Stimulated activated naive CD8-positive, alpha-beta T cell treated with anti-CD3 and anti-CD28 coated beads, Interleukin-15, Interleukin-2, amounts not matched to agents 100 U/mL and 50 U/mL, for 24 hours (primary cell): ENCODE data around the gene EFCAB9.
A peak's percentile ranks its signal among the peaks of the same experiment; 100 is the strongest.
"Not testable (repeated sequence)": the region's sequence is repeated elsewhere in the genome, so short reads cannot be mapped to it uniquely, and the experiment has no call there.

Source experiments
- ATAC-seq: fragments of 150-1000 bp; cut with Tn5 transposase; one replicate; pipeline ENCODE4 v1.10.0; 2021
- DNase-seq: peaks from one replicate; pipeline ENCODE4 v3.0.0; 2021

The EFCAB9 gene

GRCh38 chr5:172193872-172194271 is at the start of gene EFCAB9:
Gene EFCAB9 (plus strand): TSS chr5:172194172. CDS start chr5:172194173, 1 bp downstream.
- DNase-seq (no peak), ATAC-seq (no peak)

GRCh38 chr5:172144291-172144815 is 49.6 kb upstream of the EFCAB9 start:
- DNase-seq (no peak), ATAC-seq (no peak)

- DNase-seq (no peak), ATAC-seq (no peak)
These were observed 48.8 kb upstream of the EFCAB9 start for GRCh38 chr5:172144931-172145869.

GRCh38 chr5:172145870-172146747 is 47.9 kb upstream of the EFCAB9 start:
- no peak for DNase-seq
- ATAC-seq = no peak

GRCh38 chr5:172146748-172147092 is 47.3 kb upstream of the EFCAB9 start:
- no peak for DNase-seq

GRCh38 chr5:172147857-172148256 is 46.1 kb upstream of the EFCAB9 start:
- no peak for ATAC-seq

More at GRCh38 chr5:172146748-172147092, 47.3 kb upstream of the EFCAB9 start:
- ATAC-seq = no peak

GRCh38 chr5:172148381-172148780 is 45.6 kb upstream of the EFCAB9 start:
- DNase-seq (no peak), ATAC-seq (no peak)

More at GRCh38 chr5:172147857-172148256, 46.1 kb upstream of the EFCAB9 start:
- DNase-seq = no peak

DNA sequence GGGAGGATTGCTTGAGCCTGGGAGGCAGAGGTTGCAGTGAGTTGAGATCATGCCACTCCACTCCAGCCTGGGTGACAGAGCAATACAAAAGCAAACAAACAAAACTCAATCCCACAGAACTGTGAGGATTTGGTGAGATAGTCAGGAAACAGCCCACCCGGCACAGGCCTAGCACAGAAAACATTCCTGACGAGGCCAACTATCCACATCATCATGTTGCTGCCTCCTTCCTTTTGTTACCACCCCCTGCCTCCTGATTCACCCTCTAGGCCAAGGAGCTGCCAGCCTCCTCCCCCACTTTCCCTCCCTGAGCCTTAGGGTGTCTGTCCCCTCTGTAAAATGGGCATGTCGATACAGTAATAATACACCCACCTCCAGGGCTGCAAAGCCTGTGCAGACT is 44.9 kb upstream of the EFCAB9 start:
- no peak for ATAC-seq
- no peak for DNase-seq

DNA sequence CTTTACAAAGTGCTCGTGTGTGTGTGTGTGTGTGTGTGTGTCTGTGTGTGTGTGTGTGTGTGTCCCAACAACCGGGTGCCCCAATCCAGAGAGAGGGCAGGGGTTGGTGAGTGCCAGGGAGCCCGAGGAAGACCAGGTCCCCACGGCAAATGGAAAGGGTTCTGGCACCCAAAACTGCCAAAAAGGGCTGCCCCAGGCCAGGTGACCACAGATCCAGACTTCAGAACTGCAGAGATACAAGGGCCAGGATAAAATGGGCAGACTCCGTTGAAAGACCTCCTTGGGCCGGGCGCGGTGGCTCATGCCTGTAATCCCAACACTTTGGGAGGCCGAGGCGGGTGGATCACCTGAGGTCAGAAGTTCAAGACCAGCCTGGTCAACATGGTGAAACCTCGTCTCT is 44.5 kb upstream of the EFCAB9 start:
- not testable (repeated sequence) for DNase-seq, ATAC-seq

DNA sequence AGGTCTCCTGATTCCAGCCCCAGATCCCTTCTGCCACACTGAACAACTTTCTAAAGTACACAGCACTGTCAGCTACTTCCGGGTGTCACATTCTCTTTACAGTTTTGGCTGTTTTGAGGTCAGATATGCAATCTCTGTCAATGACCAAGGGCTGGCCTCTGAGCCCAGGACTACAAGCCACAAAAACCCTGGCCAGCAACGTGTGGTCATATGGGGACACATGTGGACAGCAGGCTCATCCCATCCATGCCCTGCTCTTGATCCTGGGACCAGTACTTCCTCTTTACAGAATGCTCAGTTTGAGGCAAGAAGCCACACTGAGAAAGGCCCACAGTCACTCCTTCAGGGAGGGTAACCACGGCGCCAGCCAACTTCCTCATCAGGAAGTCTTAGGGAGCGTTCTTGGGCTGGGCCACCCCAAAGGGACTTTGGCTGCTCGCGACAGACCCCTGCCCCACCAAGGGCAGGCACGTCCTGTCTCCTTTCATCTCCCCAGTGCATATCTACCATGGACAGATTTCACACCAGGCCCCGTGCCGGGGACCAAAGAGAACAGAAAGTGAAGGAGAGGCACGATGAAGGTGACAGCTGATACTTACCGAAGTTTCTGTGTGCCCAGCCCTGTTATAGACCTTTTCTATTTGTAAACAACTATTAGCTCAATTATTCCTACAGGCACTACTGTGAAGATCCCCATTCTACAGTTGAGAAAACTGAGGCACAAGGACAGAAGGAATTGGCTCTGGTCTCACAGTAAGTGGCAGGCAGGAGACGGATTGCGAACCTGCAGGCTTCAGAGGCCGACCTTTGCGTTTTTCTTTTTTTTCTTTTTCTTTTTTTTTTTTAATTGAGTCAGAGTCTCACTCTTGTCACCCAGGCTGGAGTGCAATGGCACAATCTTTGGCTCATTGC is 43.2 kb upstream of the EFCAB9 start:
- DNase-seq (peak; percentile 24), ATAC-seq (peak; percentile 56)

- DNase-seq = no peak
- no peak for ATAC-seq
These were observed 42.2 kb upstream of the EFCAB9 start for GRCh38 chr5:172151661-172152210.

DNA sequence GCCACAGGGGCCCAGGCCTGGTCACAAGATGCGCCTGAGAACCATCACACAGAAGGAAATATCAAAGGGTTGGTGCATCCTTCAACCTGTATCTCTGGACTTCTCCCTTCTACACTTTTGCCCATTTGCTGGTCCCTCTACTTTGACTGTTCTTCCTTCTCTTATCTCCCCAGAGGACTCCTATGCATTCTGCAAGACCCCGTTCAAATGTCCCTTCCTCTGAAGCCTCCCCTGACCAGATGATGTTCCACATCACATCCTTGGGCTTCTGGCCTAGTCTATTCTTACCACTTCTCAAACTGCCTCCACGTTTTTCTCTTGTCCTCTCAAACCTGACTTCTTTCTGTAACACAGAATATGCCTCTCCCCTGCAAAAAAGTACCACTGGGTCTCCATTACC is 40.3 kb upstream of the EFCAB9 start:
- DNase-seq = no peak
- no peak for ATAC-seq

- not testable (repeated sequence) for DNase-seq, ATAC-seq
These were observed 38.9 kb upstream of the EFCAB9 start for GRCh38 chr5:172155101-172155500.

- no peak for ATAC-seq
These were observed 37.4 kb upstream of the EFCAB9 start for GRCh38 chr5:172156541-172156994.

GRCh38 chr5:172159016-172159415 is 35.0 kb upstream of the EFCAB9 start:
- DNase-seq (no peak), ATAC-seq (no peak)

More at GRCh38 chr5:172156541-172156994, 37.4 kb upstream of the EFCAB9 start:
- DNase-seq = no peak

DNA sequence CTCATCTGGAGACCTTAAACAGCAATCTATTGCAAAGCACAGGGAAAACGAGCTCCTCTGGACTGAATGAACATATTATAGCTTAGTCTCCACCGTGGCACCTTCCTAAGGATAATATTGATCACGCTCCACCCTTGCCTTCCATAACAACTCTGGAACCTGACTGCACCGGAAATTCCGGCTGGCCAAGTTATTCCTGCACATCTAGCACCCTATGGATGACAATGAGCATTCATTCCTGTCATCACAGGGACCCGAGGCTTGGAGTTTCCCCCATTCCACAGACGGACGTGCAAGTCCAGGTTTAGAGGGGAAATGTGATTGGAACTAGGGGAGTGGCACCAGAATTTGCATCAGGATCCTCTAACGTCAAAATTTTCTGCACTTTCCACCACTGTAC is 33.5 kb upstream of the EFCAB9 start:
- no peak for ATAC-seq
- no peak for DNase-seq

DNA sequence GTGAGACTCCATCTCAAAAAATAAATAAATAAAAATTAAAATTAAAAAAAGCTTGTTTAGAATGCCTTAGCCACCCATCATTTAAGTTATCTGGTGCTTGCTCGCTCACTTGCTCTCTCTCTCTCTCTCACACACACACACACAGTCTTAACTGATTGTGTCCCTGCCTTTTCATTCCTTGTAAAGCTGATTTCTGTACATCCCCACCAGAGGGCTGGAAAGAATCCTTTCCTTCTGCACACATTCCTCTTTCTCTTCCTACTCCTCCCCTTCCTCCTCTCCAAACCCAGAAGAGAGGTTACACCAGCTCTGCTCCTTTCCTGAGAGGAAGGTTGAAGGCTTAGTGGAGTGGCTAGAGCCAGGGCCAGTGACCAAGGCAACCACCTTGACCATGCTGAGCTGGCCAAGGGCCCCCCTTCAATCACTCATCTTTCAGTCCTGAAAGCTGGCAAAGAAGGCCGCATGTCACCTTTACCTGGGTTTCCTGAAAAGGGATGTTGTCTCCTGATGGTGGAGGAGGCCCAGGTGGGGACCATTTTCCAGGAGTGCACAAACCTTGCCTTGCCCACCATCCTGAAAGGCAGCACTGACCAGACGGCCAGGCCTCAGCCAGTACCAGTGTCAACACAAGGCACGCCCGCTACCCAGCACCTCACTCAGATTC is 31.5 kb upstream of the EFCAB9 start:
- DNase-seq (no peak), ATAC-seq (no peak)

DNA sequence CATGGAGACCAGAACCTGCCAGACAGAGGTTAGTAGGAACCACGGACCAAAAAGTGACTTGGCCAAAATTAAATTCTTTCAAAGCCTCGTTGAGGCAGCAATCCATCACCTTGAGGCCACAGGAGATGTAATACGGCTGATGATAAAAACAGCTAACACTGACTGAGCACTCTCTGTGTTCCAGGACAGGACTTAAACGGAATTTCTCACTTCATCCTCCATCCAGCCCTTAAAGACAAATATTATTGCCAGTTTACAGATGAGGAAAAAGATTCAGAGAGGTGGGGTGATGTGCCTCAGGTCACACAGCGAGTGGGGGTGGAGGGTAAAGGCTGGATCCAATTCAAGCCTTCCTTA is 31.0 kb upstream of the EFCAB9 start:
- DNase-seq (no peak), ATAC-seq (no peak)

DNA sequence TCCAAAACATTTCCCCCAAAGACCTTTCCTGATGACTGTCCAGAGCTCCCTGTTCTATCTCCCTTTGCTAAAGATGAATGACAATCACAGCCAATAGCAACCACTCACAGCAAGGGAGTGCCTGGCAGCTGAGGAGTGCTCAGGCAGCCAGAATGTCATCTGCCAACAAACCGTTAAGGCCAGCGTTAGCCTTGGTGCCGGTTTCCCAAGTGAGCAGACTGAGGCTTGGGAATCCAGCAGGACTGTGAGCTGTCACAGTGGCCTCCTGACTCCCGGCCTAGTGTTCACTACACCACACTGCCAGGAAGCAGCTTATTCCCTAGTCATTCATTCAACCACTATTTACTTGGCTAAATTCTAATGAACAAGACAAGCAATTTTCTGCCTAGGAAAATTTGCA is 30.6 kb upstream of the EFCAB9 start:
- ATAC-seq (no peak), DNase-seq (no peak)

DNA sequence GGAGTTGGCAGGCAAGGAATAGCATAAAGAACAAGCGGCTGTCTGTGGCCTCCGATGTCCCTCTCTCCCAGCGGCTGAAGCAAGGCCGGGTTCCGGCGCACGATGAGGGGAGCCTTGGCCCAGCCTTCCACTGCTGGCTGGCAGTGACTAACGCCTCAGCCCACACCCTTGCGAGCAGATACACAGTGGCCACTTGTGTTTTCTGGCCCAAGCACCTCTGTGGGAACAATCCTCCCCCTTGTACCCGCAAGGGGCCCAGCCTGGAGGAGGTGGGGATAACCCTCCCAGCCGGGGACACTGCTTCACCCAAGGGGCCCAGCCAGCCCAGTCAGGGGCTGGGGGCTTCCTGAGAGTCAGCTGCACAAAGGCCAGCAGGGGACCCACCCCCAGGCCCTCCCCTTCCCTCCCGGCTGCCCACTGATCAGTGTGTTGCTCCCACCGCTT is 29.2 kb upstream of the EFCAB9 start:
- DNase-seq (no peak), ATAC-seq (no peak)

DNA sequence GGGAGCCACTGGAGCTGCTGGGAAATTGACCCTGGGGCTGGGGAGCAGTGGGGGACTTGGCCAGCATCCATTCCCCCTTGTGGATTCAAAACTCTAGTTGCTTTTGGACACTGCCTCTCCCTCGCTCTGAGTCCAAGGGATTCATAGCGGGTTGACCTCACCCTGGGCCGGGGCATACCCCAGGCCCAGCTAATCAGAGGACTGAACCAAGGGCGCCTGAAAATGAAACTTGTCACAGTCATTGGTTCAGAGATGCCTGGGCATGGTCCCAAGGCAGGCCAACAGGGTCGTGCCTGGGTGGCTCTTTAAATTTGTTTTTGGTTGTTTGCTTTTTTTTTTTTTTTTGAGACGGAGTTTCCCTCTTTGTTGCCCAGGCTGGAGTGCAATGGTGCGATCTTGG is 28.5 kb upstream of the EFCAB9 start:
- DNase-seq (no peak), ATAC-seq (peak; percentile 28)
